ENCODE results near the gene TMBIM1.

GRCh38 chr2:218320704-218321336, 28.5 kb upstream of the TMBIM1 start:
- TF ChIP-seq POLR2AphosphoS5 (IDR thresholded peaks at IDR 0.05), result no peak
- no peak for TF ChIP-seq CTCF (IDR thresholded peaks at IDR 0.05)
- no peak for TF ChIP-seq EP300 (IDR thresholded peaks at IDR 0.05)
- TF ChIP-seq POLR2A (IDR thresholded peaks at IDR 0.05; ENCODE audit: low read depth), result no peak

Measured in esophagus muscularis mucosa (tissue), 4 donors.